ENCODE results near the gene MTA2. TPM values are rescaled to one million over a fixed set of nuclear protein-coding genes. Genes with fewer than 3 reads are reported as not detected.
A peak's percentile ranks its signal among the peaks of the same experiment; 100 is the strongest.

Gene MTA2
- total RNA-seq, 1 donor from 2014 or later = 136 TPM

GRCh38 chr11:62548545-62549335 lies 52.9 kb downstream of the MTA2 start:
- TF ChIP-seq CTCF (IDR thresholded peaks at IDR 0.05; ENCODE audit: insufficient read depth, low read length, poor library complexity, severe bottlenecking) = no peak
- Histone ChIP-seq H3K27me3 (ENCODE audit: control insufficient read depth, insufficient read depth, low read length) (no peaks in the 10 kb centered on the region), H3K4me3 (ENCODE audit: low read depth, low read length) (no peak overlapping the region), H3K36me3 (ENCODE audit: control insufficient read depth, insufficient read depth, low read length) (no peaks in the 10 kb centered on the region)
- DNase-seq (ENCODE audit: low read depth) = no peak

- no peaks in the 10 kb centered on the region for H3K36me3 ChIP-seq (ENCODE audit: control insufficient read depth, insufficient read depth, low read length)
- H3K27me3 ChIP-seq (ENCODE audit: control insufficient read depth, insufficient read depth, low read length) = no peaks in the 10 kb centered on the region
- no peak for DNase-seq (ENCODE audit: low read depth)
- peak overlapping the region; percentile 95 for H3K4me3 ChIP-seq (ENCODE audit: low read depth, low read length)
- no peak for TF ChIP-seq CTCF (IDR thresholded peaks at IDR 0.05; ENCODE audit: insufficient read depth, low read length, poor library complexity, severe bottlenecking)
Measured at GRCh38 chr11:62547691-62548281, 53.9 kb downstream of the MTA2 start.

GRCh38 chr11:62546929-62547625 lies 54.6 kb downstream of the MTA2 start:
- DNase-seq (ENCODE audit: low read depth) = no peak
- Histone ChIP-seq H3K27me3 (ENCODE audit: control insufficient read depth, insufficient read depth, low read length) (no peaks in the 10 kb centered on the region), H3K36me3 (ENCODE audit: control insufficient read depth, insufficient read depth, low read length) (no peaks in the 10 kb centered on the region), H3K4me3 (ENCODE audit: low read depth, low read length) (peak overlapping the region; percentile 95)
- TF ChIP-seq CTCF (IDR thresholded peaks at IDR 0.05; ENCODE audit: insufficient read depth, low read length, poor library complexity, severe bottlenecking) = no peak

GRCh38 chr11:62546244-62546928 lies 55.3 kb downstream of the MTA2 start, which contains the start of gene AHNAK:
AHNAK (minus strand) TSS chr11:62546806; CDS start chr11:62536098, 10,708 bp downstream.
- no peaks in the 10 kb centered on the region for H3K27me3 ChIP-seq (ENCODE audit: control insufficient read depth, insufficient read depth, low read length)
- no peak for TF ChIP-seq CTCF (IDR thresholded peaks at IDR 0.05; ENCODE audit: insufficient read depth, low read length, poor library complexity, severe bottlenecking)
- DNase-seq (ENCODE audit: low read depth) = no peak
- H3K36me3 ChIP-seq (ENCODE audit: control insufficient read depth, insufficient read depth, low read length) = no peaks in the 10 kb centered on the region
- peak within 1 kb of the TSS; percentile 95 for H3K4me3 ChIP-seq (ENCODE audit: low read depth, low read length)

GRCh38 chr11:62545437-62546243 lies 56.0 kb downstream of the MTA2 start:
- peak; percentile 70 for DNase-seq (ENCODE audit: low read depth)
- peak; percentile 2 for TF ChIP-seq CTCF (IDR thresholded peaks at IDR 0.05; ENCODE audit: insufficient read depth, low read length, poor library complexity, severe bottlenecking)
- no peaks in the 10 kb centered on the region for H3K36me3 ChIP-seq (ENCODE audit: control insufficient read depth, insufficient read depth, low read length)
- no peaks in the 10 kb centered on the region for H3K27me3 ChIP-seq (ENCODE audit: control insufficient read depth, insufficient read depth, low read length)
- peak overlapping the region; percentile 95 for H3K4me3 ChIP-seq (ENCODE audit: low read depth, low read length)

All from kidney epithelial cell (primary cell).